ENCODE measurements around the gene SAMD4B.

GRCh38 chr19:39307046-39307821 is 35.0 kb upstream of the SAMD4B start:
- no peak for TF ChIP-seq CTCF (conservative IDR thresholded peaks at IDR 0.05; ENCODE audit: low read depth in 2 of 2)
- TF ChIP-seq EZH2 (IDR thresholded peaks at IDR 0.05; ENCODE audit: low read depth, unreplicated experiment) = no peak
- no peak for TF ChIP-seq ZNF462 (CRISPR knock-in tag; IDR thresholded peaks at IDR 0.05)

Measured in GM23338 (cell line).